GM21390 (cell line): ENCODE results near the gene DNAJB6.
A peak's percentile ranks its signal among the peaks of the same experiment; 100 is the strongest.

ENCODE experiments used
- ATAC-seq: cut with Tn5 transposase; IDR thresholded peaks from one replicate; pipeline ENCODE4 v1.9.1; 2021; ENCODE audit not compliant: unreplicated experiment

DNAJB6 gene

GRCh38 chr7:157366722-157367121 lies 29.9 kb downstream of the DNAJB6 start:
- ATAC-seq, result no peak

GRCh38 chr7:157368955-157369354 lies 32.2 kb downstream of the DNAJB6 start:
- ATAC-seq, result no peak

GRCh38 chr7:157370742-157371141 lies 33.9 kb downstream of the DNAJB6 start:
- no peak for ATAC-seq

GRCh38 chr7:157371296-157371695 lies 34.5 kb downstream of the DNAJB6 start:
- no peak for ATAC-seq

- no peak for ATAC-seq
Measured at GRCh38 chr7:157372300-157373232, 35.8 kb downstream of the DNAJB6 start.

GRCh38 chr7:157373493-157373892 lies 36.7 kb downstream of the DNAJB6 start:
- ATAC-seq, result no peak

GRCh38 chr7:157375410-157375809 lies 38.6 kb downstream of the DNAJB6 start:
- no peak for ATAC-seq

GRCh38 chr7:157377436-157378124 lies 40.8 kb downstream of the DNAJB6 start:
- no peak for ATAC-seq

GRCh38 chr7:157378390-157378789 lies 41.6 kb downstream of the DNAJB6 start:
- ATAC-seq, result no peak

- no peak for ATAC-seq
Measured at GRCh38 chr7:157379493-157379892, 42.7 kb downstream of the DNAJB6 start.

- ATAC-seq, result no peak
Measured at GRCh38 chr7:157380416-157380815, 43.6 kb downstream of the DNAJB6 start.

GRCh38 chr7:157383868-157384267 lies 47.1 kb downstream of the DNAJB6 start:
- ATAC-seq, result no peak

- ATAC-seq, result no peak
Measured at GRCh38 chr7:157384301-157384700, 47.5 kb downstream of the DNAJB6 start.

GRCh38 chr7:157386979-157387800 lies 50.4 kb downstream of the DNAJB6 start:
- ATAC-seq, result peak; percentile 87

GRCh38 chr7:157388301-157388700 lies 51.5 kb downstream of the DNAJB6 start:
- ATAC-seq, result no peak

- ATAC-seq, result no peak
Measured at GRCh38 chr7:157389951-157390730, 53.3 kb downstream of the DNAJB6 start.

GRCh38 chr7:157391036-157391710 lies 54.4 kb downstream of the DNAJB6 start:
- no peak for ATAC-seq

- ATAC-seq, result no peak
Measured at GRCh38 chr7:157392256-157393037, 55.6 kb downstream of the DNAJB6 start.
